IMR-90 (cell line): ENCODE data around the gene POLR1A. TPM values are rescaled to one million over a fixed set of nuclear protein-coding genes. Genes with fewer than 3 reads are reported as not detected.

Experiments
- ATAC-seq: fragments of 200-7000 bp; cut with Tn5 transposase; 2 replicates; pipeline ENCODE4 v1.9.1; 2020; ENCODE audit warnings: low read depth, mild to moderate bottlenecking, moderate library complexity
- BruUV-seq: library from RNA; stranded (reverse); fragments of 400-500 nt; replicated peaks from 2 replicates; lab custom pipeline; 2021; lab: Mats Ljungman, UMichigan
- CTCF ChIA-PET: fragments of 300-600 bp; formaldehyde crosslinking; extraction: SDS; loops from one replicate; lab custom pipeline; 2021; ENCODE audit warnings: antibody characterized with exemption; lab: Yijun Ruan, JAX
- POLR2A ChIA-PET: fragments of 300-600 bp; sonication (Branson Sonifier 250); formaldehyde crosslinking; loops from one replicate; lab custom pipeline; 2022; ENCODE audit warnings: antibody characterized with exemption; ENCODE audit not compliant: unreplicated experiment; lab: Charles Lee
- DNase-seq: peaks from one replicate; pipeline ENCODE4 v3.0.0; 2013
- H2AFZ ChIP-seq: replicated peaks from 2 replicates; pipeline ENCODE3; 2013; ENCODE audit warnings: low read length, mild to moderate bottlenecking; ENCODE audit not compliant: poor library complexity
- H2AK5ac ChIP-seq: 2 replicates; pipeline ENCODE4 v1.6.1; 2013; ENCODE audit warnings: low read depth, low read length, inconsistent platforms
- H2AK9ac ChIP-seq: replicated peaks from 2 replicates; pipeline ENCODE3; 2013; ENCODE audit warnings: mild to moderate bottlenecking, low read depth, low read length, moderate library complexity; ENCODE audit not compliant: poor library complexity
- H2BK120ac ChIP-seq: 2 replicates; pipeline ENCODE4 v1.6.1; 2013; ENCODE audit warnings: low read depth, low read length, inconsistent platforms
- H2BK15ac ChIP-seq: 3 replicates; pipeline ENCODE4 v1.6.1; 2013; ENCODE audit warnings: low read depth, low read length, inconsistent platforms
- H2BK20ac ChIP-seq: 2 replicates; pipeline ENCODE4 v1.6.1; 2013; ENCODE audit warnings: low read depth, mild to moderate bottlenecking, inconsistent platforms, low read length, moderate library complexity
- H2BK5ac ChIP-seq: 2 replicates; pipeline ENCODE4 v1.6.1; 2013; ENCODE audit warnings: mild to moderate bottlenecking, low read depth, low read length, inconsistent platforms; ENCODE audit not compliant: poor library complexity, severe bottlenecking
- H3K14ac ChIP-seq: replicated peaks from 2 replicates; pipeline ENCODE4 v1.6.1; 2013; ENCODE audit warnings: low read depth, low read length, inconsistent platforms
- H3K18ac ChIP-seq: 2 replicates; pipeline ENCODE4 v1.6.1; 2013; ENCODE audit warnings: low read depth, low read length, control low read depth
- H3K23ac ChIP-seq: 2 replicates; pipeline ENCODE4 v1.6.1; 2013; ENCODE audit warnings: low read depth, low read length, inconsistent platforms
- H3K27ac ChIP-seq: 2 replicates; pipeline ENCODE4 v1.5.1; 2013; ENCODE audit warnings: mild to moderate bottlenecking, control low read depth, low read length; ENCODE audit not compliant: insufficient read depth
- H3K27me3 ChIP-seq: 2 replicates; pipeline ENCODE4 v1.6.1; 2013; ENCODE audit warnings: low read length; ENCODE audit not compliant: control insufficient read depth, insufficient read depth
- H3K36me3 ChIP-seq: 2 replicates; pipeline ENCODE4 v1.6.1; 2013; ENCODE audit warnings: low read length, mixed read lengths; ENCODE audit not compliant: control insufficient read depth, insufficient read depth
- H3K4ac ChIP-seq: 2 replicates; pipeline ENCODE4 v1.6.1; 2013; ENCODE audit warnings: low read depth, low read length, inconsistent platforms
- H3K4me1 ChIP-seq: 2 replicates; pipeline ENCODE4 v1.6.1; 2013; ENCODE audit warnings: low read length, mixed read lengths; ENCODE audit not compliant: control insufficient read depth, insufficient read depth
- H3K4me2 ChIP-seq: 2 replicates; pipeline ENCODE4 v1.6.1; 2013; ENCODE audit warnings: low read depth, mild to moderate bottlenecking, control low read depth, low read length, moderate library complexity
- H3K4me3 ChIP-seq: 2 replicates; pipeline ENCODE4 v1.5.1; 2013; ENCODE audit warnings: low read depth, mild to moderate bottlenecking, control low read depth, low read length, moderate library complexity; ENCODE audit not compliant: insufficient read depth
- H3K56ac ChIP-seq: 2 replicates; pipeline ENCODE4 v1.6.1; 2013; ENCODE audit warnings: low read length, inconsistent platforms; ENCODE audit not compliant: insufficient read depth; ENCODE audit errors: extremely low read depth
- H3K79me1 ChIP-seq, 2 experiments: 2 replicates each; pipeline ENCODE4 v1.6.1; 2013; ENCODE audit warnings: low read length in 2 of 2, inconsistent platforms in 1 of 2, low read depth in 1 of 2
- H3K9ac ChIP-seq: 2 replicates; pipeline ENCODE4 v1.6.1; 2013; ENCODE audit warnings: low read depth, low read length, control low read depth
- H3K9me1 ChIP-seq: 2 replicates; pipeline ENCODE4 v1.6.1; 2013; ENCODE audit warnings: low read length, inconsistent platforms; ENCODE audit not compliant: insufficient read depth
- H3K9me3 ChIP-seq: 2 replicates; pipeline ENCODE4 v1.6.1; 2013; ENCODE audit warnings: low read length; ENCODE audit not compliant: control insufficient read depth, insufficient read depth
- H4K20me1 ChIP-seq: 2 replicates; pipeline ENCODE4 v1.6.1; 2013; ENCODE audit warnings: low read length, inconsistent platforms; ENCODE audit not compliant: insufficient read depth
- H4K5ac ChIP-seq: 2 replicates; pipeline ENCODE4 v1.6.1; 2013; ENCODE audit warnings: mild to moderate bottlenecking, low read depth, low read length, control low read depth
- H4K8ac ChIP-seq, 2 experiments: 2 replicates each; pipeline ENCODE4 v1.6.1; 2013; ENCODE audit warnings: low read depth in 2 of 2, low read length in 2 of 2, control low read depth in 1 of 2, inconsistent platforms in 1 of 2
- H4K91ac ChIP-seq: 2 replicates; pipeline ENCODE4 v1.6.1; 2013; ENCODE audit warnings: low read depth, low read length, inconsistent platforms; ENCODE audit not compliant: insufficient read depth
- CHD1 ChIP-seq: IDR thresholded peaks from 2 replicates; pipeline ENCODE4 v1.6.1; 2012; ENCODE audit warnings: low read depth, low read length, improper control_type of control experiment
- FOS ChIP-seq: fragments of 150-350 bp; IDR thresholded peaks from 2 replicates; pipeline ENCODE4 v1.6.1; 2016; ENCODE audit warnings: low read depth, low read length
- MAFK ChIP-seq: IDR thresholded peaks from 2 replicates; pipeline ENCODE4 v1.6.1; 2012; ENCODE audit warnings: low read depth, low read length, improper control_type of control experiment
- MAZ ChIP-seq: IDR thresholded peaks from 2 replicates; pipeline ENCODE4 v1.6.1; 2012; ENCODE audit warnings: low read depth, mild to moderate bottlenecking, low read length, improper control_type of control experiment, moderate library complexity, borderline replicate concordance
- MXI1 ChIP-seq: IDR thresholded peaks from 2 replicates; pipeline ENCODE4 v1.6.1; 2012; ENCODE audit warnings: low read depth, mild to moderate bottlenecking, low read length, moderate library complexity, borderline replicate concordance
- NFE2L2 ChIP-seq: fragments of 150-350 bp; IDR thresholded peaks from 2 replicates; pipeline ENCODE4 v1.6.1; 2016; ENCODE audit warnings: low read depth, mild to moderate bottlenecking, low read length
- POLR2A ChIP-seq: IDR thresholded peaks from 2 replicates; pipeline ENCODE4 v1.6.1; 2012; ENCODE audit warnings: mild to moderate bottlenecking, low read depth, low read length
- RAD21 ChIP-seq: IDR thresholded peaks from 2 replicates; pipeline ENCODE4 v1.6.1; 2012; ENCODE audit warnings: low read length, improper control_type of control experiment
- RCOR1 ChIP-seq: IDR thresholded peaks from 2 replicates; pipeline ENCODE4 v1.6.1; 2012; ENCODE audit warnings: mild to moderate bottlenecking, low read length, improper control_type of control experiment; ENCODE audit not compliant: insufficient replicate concordance
- RFX5 ChIP-seq: IDR thresholded peaks from 2 replicates; pipeline ENCODE4 v1.8.0; 2012; ENCODE audit warnings: low read depth, mild to moderate bottlenecking, low read length, moderate library complexity
- WGBS, 2 experiments: methylation state at CpG; one replicate each; pipeline versions ENCODE4 v1.1.5 to v1.1.7; 2013; ENCODE audit warnings: missing lambda C conversion rate in 2 of 2; ENCODE audit not compliant: insufficient read length in 1 of 2; ENCODE audit errors: extremely low coverage in 2 of 2; 5-methylcytosine and 5-hydroxymethylcytosine counted together
- dilution Hi-C: fragments of 300-500 bp; cut with HindIII; formaldehyde crosslinking; loops from one replicate; pipeline ENCODE4 v1.14.3; 2018; ENCODE audit warnings: low sequenced_read_pairs; ENCODE audit not compliant: unreplicated experiment
- in situ Hi-C: fragments of 300-500 bp; cut with MboI; formaldehyde crosslinking; loops from 3 replicates; pipeline ENCODE4 v1.14.3; 2019; ENCODE audit warnings: low sequenced_read_pairs, inconsistent platforms, mixed read lengths
- intact Hi-C: fragments of 100-400 bp; cut with micrococcal nuclease; formaldehyde crosslinking; loops from 2 replicates; pipeline ENCODE4 v1.10.0; 2022
- polyA plus RNA-seq, 3 experiments: library from polyadenylated mRNA; depleted of rRNA; stranded (reverse); fragments of >200 nt; gene quantifications; 2 replicates each; pipeline ENCODE4 v1.2.3, GENCODE V29; 2012; ENCODE audit warnings: low replicate concordance in 1 of 3
- total RNA-seq: library from RNA; depleted of rRNA; stranded (reverse); fragments of >200 nt; gene quantifications from 2 replicates; pipeline ENCODE4 v1.2.3, GENCODE V29; 2012
- TF ChIP-seq, protein P1 (sequence below): fragments of 150-350 bp; IDR thresholded peaks from 2 replicates; pipeline ENCODE4 v1.6.1; 2016; ENCODE audit warnings: low read depth, mild to moderate bottlenecking, low read length, moderate library complexity, borderline replicate concordance

Gene POLR1A
- total and polyA plus RNA-seq, 2 of the 4 experiments (the other 2 are of a cell fraction) = 7.6 to 27.4 TPM

GRCh38 chr2:86032861-86033595 is 72.7 kb downstream of the POLR1A start:
- Histone ChIP-seq H3K4me1 (peaks cover 24% of the 10 kb centered on the region), H2BK20ac (no peak overlapping the region), H3K14ac (no peak overlapping the region), H3K4ac (no peak overlapping the region), H4K91ac (no peak overlapping the region), H4K8ac (no peak overlapping the region), H2BK15ac (no peak overlapping the region), H3K23ac (no peak overlapping the region), H2BK120ac (no peak overlapping the region), H3K18ac (no peak overlapping the region), H3K56ac (no peak overlapping the region), H4K5ac (no peak overlapping the region), H3K9ac (no peak overlapping the region), H3K9me1 (peaks cover 24% of the 10 kb centered on the region), H2AK9ac (no peak overlapping the region), H4K20me1 (no peaks in the 10 kb centered on the region; the same call in 1 of the 2 replicates), H3K36me3 (peaks cover 51% of the 10 kb centered on the region), H3K4me2 (no peak overlapping the region), H2AFZ (no peak overlapping the region), H3K27me3 (no peaks in the 10 kb centered on the region), H3K79me1 (peaks cover 0 to 29% of the 10 kb centered on the region in 2 experiments; a peak in 2 of 4 replicates), H3K27ac (no peak overlapping the region), H2AK5ac (no peak overlapping the region), H3K9me3 (no peaks in the 10 kb centered on the region), H3K4me3 (no peak overlapping the region), H2BK5ac (no peak overlapping the region)
- ChIA-PET POLR2A (no interaction called here), CTCF (no interaction called here)
- 96% methylated on average over 5 of the region's 11 CpGs; no CpG with 5 or more reads in 1 of the 2 experiments for WGBS, 2 experiments
- ATAC-seq = no peak
- dilution Hi-C loops = no loop called here
- no peak for DNase-seq
- TF ChIP-seq MAFK = no peak
- no peak for TF ChIP-seq POLR2A
- no peak for TF ChIP-seq RCOR1
- no peak for TF ChIP-seq RAD21
- TF ChIP-seq, protein P1, sequence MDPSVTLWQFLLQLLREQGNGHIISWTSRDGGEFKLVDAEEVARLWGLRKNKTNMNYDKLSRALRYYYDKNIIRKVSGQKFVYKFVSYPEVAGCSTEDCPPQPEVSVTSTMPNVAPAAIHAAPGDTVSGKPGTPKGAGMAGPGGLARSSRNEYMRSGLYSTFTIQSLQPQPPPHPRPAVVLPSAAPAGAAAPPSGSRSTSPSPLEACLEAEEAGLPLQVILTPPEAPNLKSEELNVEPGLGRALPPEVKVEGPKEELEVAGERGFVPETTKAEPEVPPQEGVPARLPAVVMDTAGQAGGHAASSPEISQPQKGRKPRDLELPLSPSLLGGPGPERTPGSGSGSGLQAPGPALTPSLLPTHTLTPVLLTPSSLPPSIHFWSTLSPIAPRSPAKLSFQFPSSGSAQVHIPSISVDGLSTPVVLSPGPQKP = no peak
- TF ChIP-seq CHD1 = no peak
- TF ChIP-seq FOS = no peak
- no peak for TF ChIP-seq MAZ
- no peak for TF ChIP-seq MXI1
- no peak for TF ChIP-seq NFE2L2
- TF ChIP-seq RFX5 = no peak
- BruUV-seq = no TSS peak
- intact Hi-C loops = no loop called here
- in situ Hi-C loops = no loop called here
